ENCODE measurements around the gene CMIP.

DNA sequence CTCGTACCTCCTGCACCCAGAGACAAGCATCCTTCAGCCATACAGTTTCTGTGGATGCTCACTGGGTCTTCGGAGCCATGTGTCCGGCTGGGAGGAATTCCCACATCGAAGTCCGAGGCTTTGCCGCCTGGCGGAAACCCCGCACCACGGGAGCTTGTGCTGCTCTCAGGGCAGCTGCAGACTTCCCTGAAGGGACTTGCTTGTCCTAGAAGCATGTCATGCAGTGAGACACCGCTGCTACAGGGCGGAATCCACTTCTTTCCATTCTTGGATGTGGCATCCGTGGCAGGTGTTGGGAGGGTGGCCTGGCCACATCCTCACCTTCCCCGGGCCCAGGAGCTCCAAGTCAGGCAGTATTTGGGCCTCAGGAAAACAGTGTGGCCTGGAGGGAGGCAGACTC, 122.5 kb downstream of the CMIP start:
- TF ChIP-seq POLR2A (IDR thresholded peaks at IDR 0.05) = no peak
- TF ChIP-seq, protein P1, sequence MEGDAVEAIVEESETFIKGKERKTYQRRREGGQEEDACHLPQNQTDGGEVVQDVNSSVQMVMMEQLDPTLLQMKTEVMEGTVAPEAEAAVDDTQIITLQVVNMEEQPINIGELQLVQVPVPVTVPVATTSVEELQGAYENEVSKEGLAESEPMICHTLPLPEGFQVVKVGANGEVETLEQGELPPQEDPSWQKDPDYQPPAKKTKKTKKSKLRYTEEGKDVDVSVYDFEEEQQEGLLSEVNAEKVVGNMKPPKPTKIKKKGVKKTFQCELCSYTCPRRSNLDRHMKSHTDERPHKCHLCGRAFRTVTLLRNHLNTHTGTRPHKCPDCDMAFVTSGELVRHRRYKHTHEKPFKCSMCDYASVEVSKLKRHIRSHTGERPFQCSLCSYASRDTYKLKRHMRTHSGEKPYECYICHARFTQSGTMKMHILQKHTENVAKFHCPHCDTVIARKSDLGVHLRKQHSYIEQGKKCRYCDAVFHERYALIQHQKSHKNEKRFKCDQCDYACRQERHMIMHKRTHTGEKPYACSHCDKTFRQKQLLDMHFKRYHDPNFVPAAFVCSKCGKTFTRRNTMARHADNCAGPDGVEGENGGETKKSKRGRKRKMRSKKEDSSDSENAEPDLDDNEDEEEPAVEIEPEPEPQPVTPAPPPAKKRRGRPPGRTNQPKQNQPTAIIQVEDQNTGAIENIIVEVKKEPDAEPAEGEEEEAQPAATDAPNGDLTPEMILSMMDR (IDR thresholded peaks at IDR 0.05) = no peak

All from esophagus squamous epithelium (tissue), 4 donors.